Spleen (tissue), 7 donors: ENCODE data around the gene TSSC4.

Experiments used
- CTCF ChIP-seq, 11 experiments: fragments of 200-600 bp in 7 of 11; fragments of 450-650 bp in 4 of 11; sonication (generic) in 4 of 11; IDR thresholded peaks in 8 of 11; conservative IDR thresholded peaks in 3 of 11; 1 replicate in 7 of 11; 2 replicates in 4 of 11; pipeline versions ENCODE4 v1.4.0 to v1.8.0; 2016 to 2021; ENCODE audit warnings: antibody characterized with exemption in 11 of 11, inconsistent platforms in 4 of 11, mild to moderate bottlenecking in 1 of 11
- POLR2A ChIP-seq, 3 donors: fragments of 450-650 bp; IDR thresholded peaks; one replicate each; pipeline ENCODE4 v1.5.1; 2017; ENCODE audit warnings: antibody characterized with exemption in 3 of 3, mild to moderate bottlenecking in 1 of 3
- donor health status: DM: no; HTN: no; CAD: no; lungs with moderate emphysema.
- donor health status: DM: no; HTN: no; CAD: no.
- donor health status: DM: no; HTN: no; CAD: no.

GRCh38 chr11:2408671-2409070 is 8.1 kb downstream of the TSSC4 start:
- no peak for TF ChIP-seq CTCF (IDR thresholded peaks at IDR 0.05 in 8 of 11, conservative IDR thresholded peaks at IDR 0.05 in 3 of 11)
- TF ChIP-seq POLR2A (IDR thresholded peaks at IDR 0.05): no peak
